Hepatocyte (in vitro differentiated cells): ENCODE results near the gene KCNJ5. TPM values are rescaled to one million over a fixed set of nuclear protein-coding genes. Genes with fewer than 3 reads are reported as not detected.

Experiments
- DNase-seq: peaks from one replicate; pipeline ENCODE4 v3.0.0-alpha.2; 2016; ENCODE audit warnings: low spot score
- H2AFZ ChIP-seq: fragments of 200-600 bp; sonication (generic); 2 replicates; pipeline ENCODE4 v1.6.0; 2016; ENCODE audit warnings: antibody characterized with exemption, mild to moderate bottlenecking
- H3K27ac ChIP-seq: fragments of 200-600 bp; sonication (generic); 2 replicates; pipeline ENCODE4 v1.5.1; 2016; ENCODE audit warnings: mild to moderate bottlenecking
- H3K27me3 ChIP-seq: fragments of 200-600 bp; sonication (generic); 2 replicates; pipeline ENCODE4 v1.6.1; 2016
- H3K36me3 ChIP-seq: fragments of 200-600 bp; sonication (generic); replicated peaks from 2 replicates; pipeline ENCODE4 v1.5.1; 2016; ENCODE audit warnings: low read depth; ENCODE audit not compliant: insufficient read depth
- H3K4me1 ChIP-seq: fragments of 200-600 bp; sonication (generic); 2 replicates; pipeline ENCODE4 v1.5.1; 2016; ENCODE audit warnings: mild to moderate bottlenecking, moderate library complexity; ENCODE audit not compliant: insufficient read depth
- H3K4me2 ChIP-seq: fragments of 200-600 bp; sonication (generic); 2 replicates; pipeline ENCODE4 v1.6.0; 2016
- H3K4me3 ChIP-seq: fragments of 200-600 bp; sonication (generic); 2 replicates; pipeline ENCODE4 v1.5.1; 2016; ENCODE audit warnings: mild to moderate bottlenecking
- H3K79me2 ChIP-seq: fragments of 200-600 bp; sonication (generic); 2 replicates; pipeline ENCODE4 v1.6.0; 2017; ENCODE audit warnings: mild to moderate bottlenecking
- H3K9me2 ChIP-seq: fragments of 200-600 bp; sonication (generic); replicated peaks from 2 replicates; pipeline ENCODE4 v1.6.0; 2017; ENCODE audit warnings: mild to moderate bottlenecking; ENCODE audit not compliant: insufficient read depth
- H3K9me3 ChIP-seq: fragments of 200-600 bp; sonication (generic); 2 replicates; pipeline ENCODE4 v1.5.1; 2016; ENCODE audit warnings: low read depth, mild to moderate bottlenecking
- H4K20me1 ChIP-seq: fragments of 200-600 bp; sonication (generic); 2 replicates; pipeline ENCODE4 v1.6.0; 2016; ENCODE audit warnings: mild to moderate bottlenecking; ENCODE audit not compliant: insufficient read depth, poor library complexity, severe bottlenecking
- EZH2 ChIP-seq: fragments of 200-600 bp; sonication (generic); IDR thresholded peaks from 2 replicates; pipeline ENCODE4 v1.6.1; 2016; ENCODE audit warnings: antibody characterized with exemption, mild to moderate bottlenecking, borderline replicate concordance
- EZH2phosphoT487 ChIP-seq: fragments of 200-600 bp; sonication (generic); IDR thresholded peaks from one replicate; pipeline ENCODE4 v1.6.1; 2018; ENCODE audit warnings: antibody characterized with exemption, mild to moderate bottlenecking, low read depth, moderate library complexity; ENCODE audit not compliant: unreplicated experiment, severe bottlenecking
- WGBS: methylation state at CpG from one replicate; pipeline ENCODE4 v1.1.6; 2016; ENCODE audit warnings: low lambda C conversion rate; ENCODE audit errors: missing lambda C conversion rate; 5-methylcytosine and 5-hydroxymethylcytosine counted together
- polyA plus RNA-seq: library from polyadenylated mRNA; unstranded; fragments of >200 nt; fragmentation: Nextera tagmentation; extraction: Ambion mirVana; gene quantifications from 2 replicates; pipeline ENCODE4 v1.2.1, GENCODE V29; 2016
- total RNA-seq: library from RNA; depleted of rRNA; stranded (reverse); fragments of >200 nt; gene quantifications from 2 replicates; pipeline ENCODE4 v1.2.3, GENCODE V29; 2014
- TF ChIP-seq, protein P1 (sequence below): fragments of 200-600 bp; sonication (generic); IDR thresholded peaks from 2 replicates; pipeline ENCODE4 v1.5.1; 2016; ENCODE audit warnings: antibody characterized with exemption, mild to moderate bottlenecking; ENCODE audit not compliant: poor library complexity

The KCNJ5 gene
- total and polyA plus RNA-seq, 2 experiments from 2014 or later = 1.00 to 1.2 TPM

GRCh38 chr11:128962896-128963295 lies 71.7 kb downstream of the KCNJ5 start:
- H3K4me3 ChIP-seq = no peak overlapping the region
- H3K9me3 ChIP-seq = no peaks in the 10 kb centered on the region
- no peak overlapping the region for H3K27ac ChIP-seq
- no peaks in the 10 kb centered on the region for H3K36me3 ChIP-seq
- no peak for DNase-seq
- 93% methylated on average over 5 of the region's 5 CpGs for WGBS
- TF ChIP-seq EZH2phosphoT487 (no peak), EZH2 (no peak)
- TF ChIP-seq, protein P1, sequence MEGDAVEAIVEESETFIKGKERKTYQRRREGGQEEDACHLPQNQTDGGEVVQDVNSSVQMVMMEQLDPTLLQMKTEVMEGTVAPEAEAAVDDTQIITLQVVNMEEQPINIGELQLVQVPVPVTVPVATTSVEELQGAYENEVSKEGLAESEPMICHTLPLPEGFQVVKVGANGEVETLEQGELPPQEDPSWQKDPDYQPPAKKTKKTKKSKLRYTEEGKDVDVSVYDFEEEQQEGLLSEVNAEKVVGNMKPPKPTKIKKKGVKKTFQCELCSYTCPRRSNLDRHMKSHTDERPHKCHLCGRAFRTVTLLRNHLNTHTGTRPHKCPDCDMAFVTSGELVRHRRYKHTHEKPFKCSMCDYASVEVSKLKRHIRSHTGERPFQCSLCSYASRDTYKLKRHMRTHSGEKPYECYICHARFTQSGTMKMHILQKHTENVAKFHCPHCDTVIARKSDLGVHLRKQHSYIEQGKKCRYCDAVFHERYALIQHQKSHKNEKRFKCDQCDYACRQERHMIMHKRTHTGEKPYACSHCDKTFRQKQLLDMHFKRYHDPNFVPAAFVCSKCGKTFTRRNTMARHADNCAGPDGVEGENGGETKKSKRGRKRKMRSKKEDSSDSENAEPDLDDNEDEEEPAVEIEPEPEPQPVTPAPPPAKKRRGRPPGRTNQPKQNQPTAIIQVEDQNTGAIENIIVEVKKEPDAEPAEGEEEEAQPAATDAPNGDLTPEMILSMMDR = no peak
- H2AFZ ChIP-seq = no peak overlapping the region
- no peak overlapping the region for H3K4me2 ChIP-seq
- no peaks in the 10 kb centered on the region for H4K20me1 ChIP-seq
- H3K27me3 ChIP-seq = no peaks in the 10 kb centered on the region
- no peaks in the 10 kb centered on the region for H3K79me2 ChIP-seq
- no peaks in the 10 kb centered on the region for H3K9me2 ChIP-seq
- H3K4me1 ChIP-seq = no peaks in the 10 kb centered on the region

GRCh38 chr11:128963744-128964325 lies 72.7 kb downstream of the KCNJ5 start:
- Histone ChIP-seq H2AFZ (no peak overlapping the region), H3K4me2 (no peak overlapping the region), H3K27me3 (no peaks in the 10 kb centered on the region), H3K4me3 (no peak overlapping the region), H3K36me3 (no peaks in the 10 kb centered on the region), H3K4me1 (no peaks in the 10 kb centered on the region), H4K20me1 (no peaks in the 10 kb centered on the region), H3K9me2 (no peaks in the 10 kb centered on the region), H3K79me2 (no peaks in the 10 kb centered on the region), H3K9me3 (no peaks in the 10 kb centered on the region), H3K27ac (no peak overlapping the region)
- 65% methylated on average over 3 of the region's 3 CpGs for WGBS
- peak; percentile 13 for DNase-seq
- TF ChIP-seq EZH2 = no peak
- TF ChIP-seq, protein P1 = no peak
- TF ChIP-seq EZH2phosphoT487 = no peak

DNA sequence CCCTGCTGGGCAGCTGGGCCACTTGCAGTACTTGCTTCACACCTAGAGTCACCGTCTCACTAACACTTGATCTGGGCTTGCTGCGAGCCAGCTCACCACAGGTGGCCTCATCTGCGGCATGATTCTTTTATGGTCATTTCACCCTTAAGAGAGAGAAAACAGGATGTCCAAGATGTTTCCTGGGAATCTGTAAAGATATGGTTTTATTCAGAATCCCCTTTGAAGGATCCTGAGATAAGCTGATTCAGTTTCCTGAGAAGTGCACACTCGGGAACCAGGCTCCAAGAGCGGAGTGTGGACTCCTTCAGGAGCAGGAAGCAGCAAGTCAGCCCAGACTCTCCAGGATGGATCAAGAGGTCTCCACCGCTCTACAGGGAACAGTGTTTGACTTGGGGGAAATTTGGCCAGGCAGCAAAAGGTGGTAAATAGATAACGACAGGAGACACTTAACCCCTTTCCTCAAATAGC lies 73.3 kb downstream of the KCNJ5 start:
- WGBS = 77% methylated on average over 7 of the region's 7 CpGs
- H2AFZ ChIP-seq = no peak overlapping the region

More for the DNA sequence above, 73.3 kb downstream of the KCNJ5 start:
- Histone ChIP-seq H3K9me3 (no peaks in the 10 kb centered on the region), H4K20me1 (no peaks in the 10 kb centered on the region), H3K27ac (no peak overlapping the region), H3K4me3 (no peak overlapping the region), H3K36me3 (no peaks in the 10 kb centered on the region), H3K9me2 (no peaks in the 10 kb centered on the region), H3K79me2 (no peaks in the 10 kb centered on the region), H3K4me1 (no peaks in the 10 kb centered on the region), H3K27me3 (no peaks in the 10 kb centered on the region), H3K4me2 (no peak overlapping the region)
- TF ChIP-seq EZH2 = no peak
- TF ChIP-seq, protein P1 = no peak
- TF ChIP-seq EZH2phosphoT487 = no peak
- no peak for DNase-seq
